OCI-LY7 (cell line): Measurements from ENCODE around the gene PLXDC2. TPM values are rescaled to one million over a fixed set of nuclear protein-coding genes. Genes with fewer than 3 reads are reported as not detected.

ENCODE experiments used
- BruUV-seq: library from RNA; stranded (reverse); fragments of 400-500 nt; replicated peaks from 2 replicates; lab custom pipeline; 2021; lab: Mats Ljungman, UMichigan
- CTCF ChIA-PET: fragments of 300-600 bp; sonication (Branson Sonifier 250); formaldehyde crosslinking; loops from one replicate; lab custom pipeline; 2022; ENCODE audit warnings: antibody characterized with exemption; ENCODE audit not compliant: unreplicated experiment; lab: Charles Lee
- POLR2A ChIA-PET: fragments of 300-600 bp; sonication (Branson Sonifier 250); formaldehyde crosslinking; loops from one replicate; lab custom pipeline; 2022; ENCODE audit warnings: antibody characterized with exemption; lab: Charles Lee
- DNase-seq: peaks from one replicate; pipeline ENCODE4 v3.0.0-alpha.2; 2015; ENCODE audit warnings: low spot score
- H2AFZ ChIP-seq: fragments of 200-600 bp; sonication (generic), shearing (Covaris generic); 2 replicates; pipeline ENCODE4 v1.6.1; 2014; ENCODE audit warnings: mild to moderate bottlenecking, antibody characterized with exemption, low read length, moderate library complexity
- H3K27ac ChIP-seq: fragments of 200-600 bp; sonication (generic); 2 replicates; pipeline ENCODE4 v1.5.1; 2014; ENCODE audit warnings: mixed run types, low read depth, mild to moderate bottlenecking, moderate library complexity, low read length, inconsistent platforms; ENCODE audit not compliant: poor library complexity, severe bottlenecking
- H3K36me3 ChIP-seq: fragments of 200-600 bp; sonication (generic); 2 replicates; pipeline ENCODE4 v1.6.1; 2014; ENCODE audit warnings: mild to moderate bottlenecking, antibody characterized with exemption, low read length, moderate library complexity, mixed read lengths; ENCODE audit not compliant: insufficient read depth
- H3K4me1 ChIP-seq: fragments of 200-600 bp; sonication (generic); 2 replicates; pipeline ENCODE4 v1.5.1; 2014; ENCODE audit warnings: mild to moderate bottlenecking, low read length; ENCODE audit not compliant: insufficient read depth, poor library complexity, severe bottlenecking
- H3K4me2 ChIP-seq: fragments of 200-600 bp; sonication (generic); 2 replicates; pipeline ENCODE4 v1.6.1; 2014; ENCODE audit warnings: mild to moderate bottlenecking, low read length
- H3K4me3 ChIP-seq: fragments of 200-600 bp; sonication (generic); 2 replicates; pipeline ENCODE4 v1.5.1; 2014; ENCODE audit warnings: mild to moderate bottlenecking, low read depth, low read length; ENCODE audit not compliant: poor library complexity, severe bottlenecking
- H3K79me2 ChIP-seq: fragments of 200-600 bp; sonication (generic); 2 replicates; pipeline ENCODE4 v1.6.1; 2016; ENCODE audit warnings: low read depth, mild to moderate bottlenecking, low read length, moderate library complexity, mixed read lengths; ENCODE audit not compliant: insufficient read depth
- H3K9me2 ChIP-seq: fragments of 200-600 bp; sonication (generic); 2 replicates; pipeline ENCODE4 v1.6.1; 2016; ENCODE audit warnings: mild to moderate bottlenecking, low read length, mixed read lengths; ENCODE audit not compliant: insufficient read depth
- H3K9me3 ChIP-seq: fragments of 200-600 bp; sonication (generic); 2 replicates; pipeline ENCODE4 v1.6.1; 2014; ENCODE audit warnings: mild to moderate bottlenecking, mixed run types, low read length, mixed read lengths
- H4K20me1 ChIP-seq: fragments of 200-600 bp; sonication (generic); 2 replicates; pipeline ENCODE4 v1.6.1; 2014; ENCODE audit warnings: mild to moderate bottlenecking, antibody characterized with exemption, low read length, moderate library complexity, mixed read lengths; ENCODE audit not compliant: insufficient read depth
- CTCF ChIP-seq: fragments of 200-600 bp; sonication (generic); conservative IDR thresholded peaks from 2 replicates; pipeline ENCODE4 v1.5.1; 2014; ENCODE audit warnings: mild to moderate bottlenecking, antibody characterized with exemption, low read length, moderate library complexity, mixed read lengths
- EZH2phosphoT487 ChIP-seq: fragments of 200-600 bp; sonication (generic); IDR thresholded peaks from 2 replicates; pipeline ENCODE4 v1.6.1; 2018; ENCODE audit warnings: low read depth, borderline replicate concordance, mild to moderate bottlenecking, mixed run types, antibody characterized with exemption, low read length, moderate library complexity, mixed read lengths
- intact Hi-C: fragments of 100-400 bp; cut with micrococcal nuclease; formaldehyde crosslinking; loops from one replicate; pipeline ENCODE4 v1.10.0; 2022; ENCODE audit not compliant: unreplicated experiment
- total RNA-seq, 2 experiments: library from RNA; depleted of rRNA in 1 of 2; stranded (reverse); fragments of >200 nt in 1 of 2; shearing (Covaris generic) in 1 of 2; gene quantifications; 2 replicates each; pipeline ENCODE4 v1.2.3, GENCODE V29; 2014 to 2022

The PLXDC2 gene
- total RNA-seq, 2 experiments from 2014 or later, result not detected

GRCh38 chr10:19935176-19935575 lies 118.9 kb downstream of the PLXDC2 start:
- no peaks in the 10 kb centered on the region for H3K4me1 ChIP-seq
- BruUV-seq, result no TSS peak
- H2AFZ ChIP-seq, result no peak overlapping the region
- H3K9me3 ChIP-seq, result no peaks in the 10 kb centered on the region
- H3K27ac ChIP-seq, result no peak overlapping the region
- H3K4me3 ChIP-seq, result no peak overlapping the region
- no peak for TF ChIP-seq CTCF
- TF ChIP-seq EZH2phosphoT487, result no peak
- no peak for DNase-seq
- no peaks in the 10 kb centered on the region for H3K79me2 ChIP-seq
- intact Hi-C loops, result no loop called here
- no peaks in the 10 kb centered on the region for H4K20me1 ChIP-seq
- no peaks in the 10 kb centered on the region for H3K36me3 ChIP-seq
- no peak overlapping the region for H3K4me2 ChIP-seq
- H3K9me2 ChIP-seq, result no peaks in the 10 kb centered on the region
- CTCF ChIA-PET, result no interaction called here
- POLR2A ChIA-PET, result no interaction called here

- Histone ChIP-seq H3K4me1 (no peaks in the 10 kb centered on the region), H3K27ac (no peak overlapping the region), H3K9me3 (no peaks in the 10 kb centered on the region), H3K4me2 (no peak overlapping the region), H3K79me2 (no peaks in the 10 kb centered on the region), H3K9me2 (no peaks in the 10 kb centered on the region), H2AFZ (no peak overlapping the region), H4K20me1 (no peaks in the 10 kb centered on the region), H3K36me3 (no peaks in the 10 kb centered on the region), H3K4me3 (no peak overlapping the region)
- DNase-seq, result no peak
- POLR2A ChIA-PET, result interaction anchor here (0.6 kb wide), 1 partner anchor 24 kb away, joined by 3 read pairs; no protein-coding TSS in a partner anchor
- CTCF ChIA-PET, result no interaction called here
- TF ChIP-seq EZH2phosphoT487 (no peak), CTCF (no peak)
- intact Hi-C loops, result no loop called here
- no TSS peak for BruUV-seq
Measured at GRCh38 chr10:19936289-19936688, 120.1 kb downstream of the PLXDC2 start.

GRCh38 chr10:19937989-19938388 lies 121.8 kb downstream of the PLXDC2 start:
- BruUV-seq, result no TSS peak
- DNase-seq, result no peak
- H4K20me1 ChIP-seq, result no peaks in the 10 kb centered on the region
- TF ChIP-seq CTCF (no peak), EZH2phosphoT487 (no peak)
- no peaks in the 10 kb centered on the region for H3K9me2 ChIP-seq
- H3K4me1 ChIP-seq, result no peaks in the 10 kb centered on the region
- H3K36me3 ChIP-seq, result no peaks in the 10 kb centered on the region
- intact Hi-C loops, result no loop called here
- CTCF ChIA-PET, result no interaction called here
- H3K27ac ChIP-seq, result no peak overlapping the region
- H3K9me3 ChIP-seq, result no peaks in the 10 kb centered on the region
- no peaks in the 10 kb centered on the region for H3K79me2 ChIP-seq
- POLR2A ChIA-PET, result no interaction called here
- no peak overlapping the region for H3K4me2 ChIP-seq
- H3K4me3 ChIP-seq, result no peak overlapping the region
- no peak overlapping the region for H2AFZ ChIP-seq
